ENCODE measurements around the gene NXPH3.

Gene NXPH3

DNA sequence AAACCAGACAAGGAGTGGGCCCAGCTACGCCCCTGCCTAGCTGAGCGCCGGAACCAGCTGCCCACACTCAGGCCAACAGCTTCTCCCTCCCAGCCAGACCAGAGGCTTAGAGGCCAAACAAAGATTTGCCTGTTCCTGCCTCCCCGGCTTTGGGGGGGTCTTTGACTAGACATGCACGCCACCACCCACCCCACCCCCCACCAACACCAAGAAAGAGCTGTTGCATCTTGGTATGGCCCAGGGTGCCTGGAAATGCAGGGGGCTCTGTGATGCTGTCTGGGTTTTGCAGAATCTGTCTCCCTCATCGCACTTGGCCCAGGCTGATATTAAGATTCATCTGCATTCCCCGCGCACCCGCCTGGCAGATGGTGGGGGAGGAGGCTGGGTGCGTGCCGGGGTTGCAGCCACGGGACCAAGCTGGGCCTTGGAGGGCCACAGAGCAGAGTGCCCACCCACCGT, 1.3 kb upstream of the NXPH3 start:
- POLR2A ChIA-PET: no interaction called here

DNA sequence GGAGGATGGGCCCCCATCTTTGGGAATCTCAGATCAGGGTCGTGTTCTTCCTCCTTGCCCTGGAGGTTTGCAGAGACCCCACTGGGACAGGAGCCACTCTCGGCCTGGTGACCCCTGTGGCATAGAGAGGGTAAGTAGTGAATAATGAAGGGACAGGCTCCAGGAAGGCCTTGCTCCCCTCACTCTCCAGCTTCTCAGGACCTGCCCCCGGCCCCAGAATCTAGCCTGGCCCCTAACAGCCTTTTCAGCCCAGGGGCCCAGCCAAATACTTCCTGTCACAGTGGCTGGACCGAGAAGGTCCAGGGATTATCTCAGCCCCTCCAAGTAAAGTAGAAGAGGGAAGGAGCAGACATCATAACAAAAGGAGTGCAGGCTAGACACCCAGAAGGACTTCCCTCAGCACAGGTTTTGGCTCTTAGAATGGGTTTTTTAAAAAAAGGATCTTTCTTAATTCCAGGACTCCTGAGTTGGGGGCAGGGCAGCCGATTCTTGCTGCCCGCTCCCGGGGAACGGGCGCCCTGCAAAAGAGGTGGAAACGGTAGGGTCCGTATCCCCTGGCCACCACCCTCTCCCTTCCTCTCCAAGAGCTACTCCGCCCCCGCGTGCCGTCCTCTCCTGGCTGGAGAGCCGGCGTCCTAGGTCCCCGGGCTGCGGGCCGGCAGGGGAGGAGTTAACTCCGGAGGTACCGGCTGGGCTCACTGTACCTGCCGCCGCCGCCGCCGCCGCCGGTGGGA, 559 bp upstream of the NXPH3 start:
- CTCF ChIA-PET: interaction anchor here (0.8 to 18.1 kb wide), 15 partner anchors 9 to 426 kb away, joined by 3 to 1118 read pairs (median 5); partner anchors contain the start of gene SLC35B1
- POLR2A ChIA-PET: no interaction called here
- no peak for DNase-seq (ENCODE audit: low read depth, low spot score)
- TF ChIP-seq, protein P1, sequence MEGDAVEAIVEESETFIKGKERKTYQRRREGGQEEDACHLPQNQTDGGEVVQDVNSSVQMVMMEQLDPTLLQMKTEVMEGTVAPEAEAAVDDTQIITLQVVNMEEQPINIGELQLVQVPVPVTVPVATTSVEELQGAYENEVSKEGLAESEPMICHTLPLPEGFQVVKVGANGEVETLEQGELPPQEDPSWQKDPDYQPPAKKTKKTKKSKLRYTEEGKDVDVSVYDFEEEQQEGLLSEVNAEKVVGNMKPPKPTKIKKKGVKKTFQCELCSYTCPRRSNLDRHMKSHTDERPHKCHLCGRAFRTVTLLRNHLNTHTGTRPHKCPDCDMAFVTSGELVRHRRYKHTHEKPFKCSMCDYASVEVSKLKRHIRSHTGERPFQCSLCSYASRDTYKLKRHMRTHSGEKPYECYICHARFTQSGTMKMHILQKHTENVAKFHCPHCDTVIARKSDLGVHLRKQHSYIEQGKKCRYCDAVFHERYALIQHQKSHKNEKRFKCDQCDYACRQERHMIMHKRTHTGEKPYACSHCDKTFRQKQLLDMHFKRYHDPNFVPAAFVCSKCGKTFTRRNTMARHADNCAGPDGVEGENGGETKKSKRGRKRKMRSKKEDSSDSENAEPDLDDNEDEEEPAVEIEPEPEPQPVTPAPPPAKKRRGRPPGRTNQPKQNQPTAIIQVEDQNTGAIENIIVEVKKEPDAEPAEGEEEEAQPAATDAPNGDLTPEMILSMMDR (IDR thresholded peaks at IDR 0.05; ENCODE audit: insufficient read depth, low read length, missing control alignments): no peak
- no peak overlapping the region; the same call in none of the 2 replicates for H3K4me3 ChIP-seq (ENCODE audit: low read depth, low read length)

More for the DNA sequence above, 1.3 kb upstream of the NXPH3 start:
- DNase-seq (ENCODE audit: low read depth, low spot score): no peak
- TF ChIP-seq, protein P1 (IDR thresholded peaks at IDR 0.05; ENCODE audit: insufficient read depth, low read length, missing control alignments): no peak
- no peak overlapping the region for H3K4me3 ChIP-seq (ENCODE audit: low read depth, low read length)
- CTCF ChIA-PET: interaction anchor here (0.7 to 18.1 kb wide), 11 partner anchors 9 to 427 kb away, joined by 3 to 1118 read pairs (median 5); partner anchors contain the start of gene SLC35B1

DNA sequence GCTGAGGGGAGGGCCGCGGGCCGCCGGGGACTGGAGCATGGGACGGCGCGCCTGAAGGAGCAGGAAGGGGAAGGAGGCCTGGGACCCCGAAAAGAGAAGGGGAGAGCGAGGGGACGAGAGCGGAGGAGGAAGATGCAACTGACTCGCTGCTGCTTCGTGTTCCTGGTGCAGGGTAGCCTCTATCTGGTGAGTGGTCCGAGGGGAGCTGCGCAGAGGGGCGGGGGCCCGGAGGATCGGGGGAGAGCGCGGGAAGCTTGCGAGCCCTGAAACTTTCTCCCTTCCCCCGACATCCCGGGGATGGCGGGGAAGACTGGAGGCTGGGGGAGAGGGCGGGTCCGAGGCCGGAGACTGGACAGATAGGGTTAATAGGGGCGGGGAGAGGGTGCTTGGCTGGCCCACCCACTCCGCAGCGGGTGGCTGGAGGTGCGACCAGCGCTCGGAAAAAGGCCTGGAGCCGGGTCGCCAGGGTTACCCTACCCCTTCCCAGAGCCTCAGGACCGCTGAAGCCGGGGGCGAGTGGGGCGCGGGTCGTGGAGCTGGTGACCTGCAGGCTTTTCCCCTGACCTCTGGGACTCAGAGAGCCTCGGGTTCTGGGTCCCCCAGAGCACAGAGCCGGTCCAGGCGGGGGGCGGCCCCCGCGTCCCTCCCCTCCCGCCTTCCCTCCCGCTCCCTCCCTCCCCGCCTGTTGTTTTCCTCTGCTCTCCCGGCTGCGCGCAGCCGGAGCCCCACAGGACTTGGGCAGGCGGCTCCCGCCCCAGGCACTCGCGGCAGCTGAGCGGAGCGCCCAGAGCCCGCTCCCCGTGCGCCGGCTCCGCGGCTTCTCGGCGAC, 631 bp downstream of the NXPH3 start:
- TF ChIP-seq, protein P1 (IDR thresholded peaks at IDR 0.05; ENCODE audit: insufficient read depth, low read length, missing control alignments): no peak
- CTCF ChIA-PET: interaction anchor here (0.7 to 18.1 kb wide), 22 partner anchors 9 to 274 kb away, joined by 3 to 1118 read pairs (median 4); partner anchors contain the start of genes SLC35B1 and SPOP
- DNase-seq (ENCODE audit: low read depth, low spot score): no peak
- peak overlapping the region; percentile 64 for H3K4me3 ChIP-seq (ENCODE audit: low read depth, low read length)
- POLR2A ChIA-PET: interaction anchor here (0.7 kb wide), 1 partner anchor 101 kb away, joined by 3 read pairs; no protein-coding TSS in a partner anchor

DNA sequence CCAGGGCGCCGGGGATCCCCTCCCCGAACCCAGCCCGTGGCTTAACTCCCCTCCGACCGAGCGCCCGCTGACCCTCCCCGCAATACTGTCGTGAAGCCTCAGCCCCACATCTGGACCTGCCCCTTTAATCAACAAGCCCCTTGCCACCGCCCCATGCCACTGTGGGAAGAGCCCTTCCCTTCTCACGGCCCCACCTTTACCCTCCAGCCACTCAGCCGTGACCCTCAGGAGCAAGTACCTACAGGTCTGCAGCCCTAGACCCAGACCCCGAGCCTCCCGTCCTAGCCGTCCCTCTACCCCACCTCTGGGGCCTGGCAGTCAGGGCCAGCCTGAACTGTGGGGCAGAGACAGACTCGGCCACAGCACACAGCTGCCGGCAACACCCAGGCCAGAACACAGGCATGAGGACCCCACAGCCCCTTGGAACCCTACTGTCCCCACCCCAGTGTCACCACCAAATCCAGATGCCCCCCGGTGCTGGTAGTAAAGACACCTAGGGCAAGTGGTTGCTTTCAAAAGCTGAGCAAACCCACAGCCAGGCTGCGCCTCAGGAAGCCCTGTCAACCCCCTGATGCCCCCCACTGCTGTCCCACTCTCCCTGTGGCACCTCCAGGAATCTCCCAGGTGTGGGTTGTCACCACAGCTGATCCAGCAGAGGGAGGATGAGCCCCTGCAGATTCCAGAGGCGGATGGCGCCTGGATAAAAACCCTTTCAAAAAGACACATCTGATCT, 1.4 kb downstream of the NXPH3 start:
- no peak for DNase-seq (ENCODE audit: low read depth, low spot score)
- ChIA-PET CTCF (interaction anchor here (1.1 to 18.1 kb wide), 10 partner anchors 9 to 141 kb away, joined by 3 to 1118 read pairs (median 8); partner anchors contain the start of gene SLC35B1), POLR2A (no interaction called here)
- TF ChIP-seq, protein P1 (IDR thresholded peaks at IDR 0.05; ENCODE audit: insufficient read depth, low read length, missing control alignments): no peak
- peak overlapping the region; percentile 64 for H3K4me3 ChIP-seq (ENCODE audit: low read depth, low read length)

DNA sequence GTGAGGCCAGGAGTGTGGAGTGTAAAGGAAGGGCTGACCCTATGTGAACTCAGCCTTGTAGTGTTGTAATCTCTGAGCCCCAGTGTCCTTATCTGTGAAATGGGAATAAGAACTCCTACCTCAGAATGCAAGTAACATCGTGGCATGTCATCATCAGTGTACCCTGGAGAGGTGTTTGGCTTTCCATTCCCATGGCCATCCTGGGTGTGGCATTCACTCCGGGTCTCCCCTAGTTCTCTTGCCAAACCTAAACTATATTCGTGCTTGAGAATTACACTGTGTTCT, 1.9 kb downstream of the NXPH3 start:
- TF ChIP-seq, protein P1 (IDR thresholded peaks at IDR 0.05; ENCODE audit: insufficient read depth, low read length, missing control alignments): no peak
- CTCF ChIA-PET: interaction anchor here (4.5 to 18.1 kb wide), 3 partner anchors 8 to 122 kb away, joined by 20 to 1118 read pairs (median 22); partner anchors contain the start of gene SLC35B1
- no peak for DNase-seq (ENCODE audit: low read depth, low spot score)
- H3K4me3 ChIP-seq (ENCODE audit: low read depth, low read length): no peak overlapping the region
- POLR2A ChIA-PET: no interaction called here
